T-helper 1 cell (primary cell): ENCODE data around the gene GRIP1.

Experiments
- DNase-seq, 5 donors: peaks; one replicate each; pipeline ENCODE4 v3.0.0-alpha.2; 2012 to 2020
- total RNA-seq, 4 donors: gene quantifications; one replicate each; lab custom pipeline; 2026; lab: John Stamatoyannopoulos, UW

Gene GRIP1
- total RNA-seq, result 1.5 to 4.0 (median 2.7) reads per million in 4 donors

DNA sequence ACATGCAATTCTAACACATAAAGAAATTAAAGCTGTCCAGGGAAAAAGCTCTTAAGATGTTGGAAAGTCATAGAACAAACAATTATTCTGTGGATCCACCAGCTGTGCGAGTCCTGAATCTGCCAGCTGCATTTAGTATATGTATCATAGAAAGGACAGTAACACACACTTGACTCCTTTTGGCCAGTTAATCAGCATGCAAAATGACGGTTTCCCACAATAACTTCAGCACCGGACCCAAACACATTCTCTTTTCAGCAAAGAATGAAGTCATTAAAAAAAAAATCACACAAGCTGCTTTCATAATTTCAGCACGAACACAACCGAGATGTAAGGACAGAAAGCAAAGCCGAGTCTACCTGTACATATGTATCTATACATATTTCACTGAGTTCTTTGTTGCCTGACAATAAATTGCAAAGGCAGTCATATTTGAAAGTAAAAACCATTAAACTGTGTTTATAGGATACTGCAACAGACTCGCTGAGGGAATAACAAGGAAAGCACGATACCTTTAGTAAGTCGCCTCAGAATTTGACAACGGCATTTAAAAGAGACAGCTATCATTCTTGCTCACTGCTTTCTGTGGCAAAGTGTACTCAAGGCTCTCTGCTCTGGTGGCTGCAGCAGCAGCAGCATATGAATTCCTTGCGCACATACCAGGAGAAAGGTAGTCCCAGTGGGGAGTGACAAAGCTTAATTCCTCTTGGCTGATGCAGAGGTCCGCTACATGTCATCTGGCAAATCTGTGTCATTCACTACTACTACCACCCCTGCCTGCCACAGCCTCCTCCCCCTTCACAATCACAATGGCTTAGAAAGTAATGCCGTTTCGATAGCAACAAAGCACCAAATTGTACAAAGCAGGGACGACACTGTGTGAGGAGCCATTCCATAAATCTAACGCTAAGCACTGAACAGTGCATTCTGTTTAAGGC lies at the start of gene GRIP1:
Gene GRIP1, minus strand, starts transcription at position 739 of the 938 bp plus-strand sequence. Its CDS starts 172 bp downstream, at position 567.
- no peak for DNase-seq

DNA sequence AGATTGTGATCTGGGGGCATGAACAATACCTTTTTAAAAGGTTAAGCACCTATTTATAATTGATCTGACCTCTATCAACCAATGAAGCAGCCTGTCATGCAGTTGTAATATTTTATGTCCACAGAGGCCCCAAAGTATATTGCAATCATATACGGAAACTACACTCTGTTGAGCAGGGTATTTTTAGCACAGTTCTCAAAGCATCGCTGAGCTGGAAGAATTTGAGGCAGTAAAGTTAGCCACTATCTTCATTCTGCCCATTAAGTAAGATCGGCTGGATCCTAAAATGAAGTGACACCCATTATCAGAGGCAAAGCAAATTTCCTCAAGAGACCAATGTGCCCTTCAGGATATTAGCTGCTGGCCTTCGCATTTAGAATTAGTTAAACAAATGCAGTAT lies 47.7 kb upstream of the GRIP1 start:
- DNase-seq, result no peak

DNA sequence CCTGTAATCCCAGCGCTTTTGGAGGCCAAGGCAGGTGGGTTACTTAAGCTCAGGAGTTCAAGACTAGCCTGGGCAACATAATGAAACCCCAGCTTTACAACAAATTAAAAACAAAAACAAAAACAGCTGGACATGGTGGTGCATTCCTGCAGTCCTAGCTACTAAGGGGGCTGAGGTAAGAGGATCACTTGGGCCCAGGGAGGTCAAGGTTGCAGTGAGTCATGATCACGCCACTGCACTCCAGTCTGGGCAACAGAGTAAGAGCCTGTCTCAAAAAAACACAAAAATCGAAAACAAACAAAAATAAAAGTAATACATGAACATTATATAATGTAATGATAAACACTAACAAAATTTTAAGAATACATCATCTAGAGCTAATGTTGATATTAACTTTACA lies 46.2 kb upstream of the GRIP1 start:
- DNase-seq, result no peak

GRCh38 chr12:66724616-66725015 lies 45.7 kb upstream of the GRIP1 start:
- no peak for DNase-seq

GRCh38 chr12:66724026-66724425 lies 45.1 kb upstream of the GRIP1 start:
- DNase-seq, result no peak

GRCh38 chr12:66719862-66720261 lies 41.0 kb upstream of the GRIP1 start:
- DNase-seq, result no peak

- no peak for DNase-seq
These were observed 38.3 kb upstream of the GRIP1 start for GRCh38 chr12:66717036-66717673.

GRCh38 chr12:66716522-66716921 lies 37.6 kb upstream of the GRIP1 start:
- DNase-seq, result no peak

GRCh38 chr12:66714709-66715108 lies 35.8 kb upstream of the GRIP1 start:
- no peak for DNase-seq

- no peak for DNase-seq
These were observed 35.1 kb upstream of the GRIP1 start for GRCh38 chr12:66713984-66714383.

- DNase-seq, result no peak
These were observed 31.0 kb upstream of the GRIP1 start for GRCh38 chr12:66709893-66710292.

GRCh38 chr12:66709457-66709773 lies 30.5 kb upstream of the GRIP1 start:
- no peak for DNase-seq

DNA sequence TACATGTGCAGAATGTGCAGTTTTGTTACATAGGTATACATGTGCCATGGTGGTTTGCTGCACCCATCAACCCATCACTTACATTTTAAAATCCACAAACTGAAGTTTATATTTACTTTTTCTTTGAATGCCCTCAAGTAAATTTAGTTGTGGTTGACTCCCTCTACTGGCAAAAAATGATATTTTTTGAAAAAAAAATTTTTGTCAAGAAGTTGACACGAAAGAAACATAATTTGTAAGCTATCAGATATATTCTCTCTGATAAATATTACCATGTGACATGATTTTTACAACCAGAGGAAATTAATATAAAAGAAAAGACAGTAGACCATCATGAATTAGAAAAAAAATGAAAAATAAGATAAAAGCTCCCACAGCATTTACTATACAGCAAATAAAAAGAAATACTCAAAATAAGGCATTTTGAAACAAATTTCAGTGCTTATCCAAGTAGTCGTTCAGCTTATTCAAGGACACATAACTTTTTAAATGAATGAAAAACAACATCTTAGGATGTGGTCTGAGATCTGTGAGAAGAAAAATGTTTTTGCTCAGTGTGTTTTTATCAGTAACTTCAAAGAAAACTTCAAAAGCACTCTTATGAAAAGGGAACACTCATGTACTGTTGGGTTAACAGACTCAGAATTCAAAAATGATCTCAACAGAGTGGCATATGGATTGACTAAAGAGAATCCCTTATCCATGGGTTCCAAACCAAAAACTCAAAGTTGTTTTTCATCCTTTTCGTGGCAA lies 30.0 kb upstream of the GRIP1 start:
- peak in 1 of 5 donors; percentile 5 for DNase-seq

DNA sequence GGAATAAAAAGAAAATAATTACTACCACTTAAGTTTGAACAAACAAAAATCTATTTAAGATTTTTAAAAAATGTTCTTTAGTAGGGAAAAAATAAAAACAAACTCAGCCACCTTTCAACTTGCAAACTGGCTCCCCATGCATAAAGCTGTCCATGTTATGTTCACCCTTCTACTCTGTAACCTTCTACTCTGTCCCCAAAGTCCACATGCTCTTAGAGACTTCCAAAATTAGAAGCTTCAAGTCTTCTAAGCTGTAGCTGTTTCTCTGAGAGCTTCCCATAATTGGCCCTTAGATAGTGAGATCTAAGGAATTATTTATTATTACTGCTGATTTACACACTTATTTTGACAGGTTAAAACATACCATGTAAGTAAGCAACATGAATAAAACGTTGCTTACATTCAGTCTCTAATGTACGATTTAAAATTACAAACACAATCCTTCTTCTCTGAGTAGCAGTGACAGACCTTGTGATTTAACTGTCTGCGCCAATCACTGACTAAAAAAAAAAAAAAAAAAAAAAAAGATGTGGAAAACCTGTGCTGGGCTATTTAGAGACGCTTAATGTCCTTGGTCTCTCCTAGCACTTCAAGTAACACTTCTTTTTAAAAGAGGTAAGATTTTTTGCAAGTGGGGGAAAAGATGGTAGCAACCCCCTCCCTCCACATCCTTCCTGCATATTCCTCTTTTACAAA lies 28.3 kb upstream of the GRIP1 start:
- no peak for DNase-seq

DNA sequence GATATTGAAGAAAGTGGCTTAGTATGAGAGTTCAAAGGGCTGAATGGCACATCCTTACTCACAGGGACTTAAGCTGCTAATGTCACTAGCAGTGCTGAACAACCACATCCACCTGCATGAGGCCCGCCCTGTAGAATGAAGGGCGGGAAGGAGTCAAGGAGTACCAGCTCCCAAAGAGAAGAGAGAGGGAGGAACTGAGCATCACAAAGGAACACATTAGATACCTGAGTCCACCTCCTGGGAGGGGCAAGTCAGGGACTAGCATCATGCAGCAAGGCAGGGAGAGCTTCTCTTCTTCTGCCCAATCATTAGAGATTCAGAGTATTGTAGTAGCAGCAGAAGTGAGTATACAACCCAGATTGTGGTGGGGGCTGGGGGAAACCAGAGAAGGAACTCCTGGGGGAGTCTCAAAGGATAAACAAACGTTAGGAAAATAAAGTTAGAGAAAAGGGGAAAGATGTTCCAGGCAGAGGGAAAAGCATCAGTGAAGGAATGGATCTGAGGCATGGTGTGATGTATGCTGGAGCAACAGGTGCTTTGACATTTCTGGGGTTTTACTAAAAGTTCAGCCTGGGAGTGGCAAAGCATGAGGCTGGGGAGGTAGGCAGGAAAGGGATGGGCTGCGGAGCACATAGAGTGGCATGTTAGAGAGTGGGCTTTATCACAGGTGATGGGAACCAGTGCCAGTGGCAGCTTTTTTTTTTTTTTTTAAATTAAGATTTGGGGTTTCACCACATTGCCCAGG lies 21.0 kb upstream of the GRIP1 start:
- no peak for DNase-seq

- DNase-seq, result no peak
These were observed 19.7 kb upstream of the GRIP1 start for GRCh38 chr12:66698558-66698957.

- DNase-seq, result no peak
These were observed 18.5 kb upstream of the GRIP1 start for GRCh38 chr12:66697404-66697803.

DNA sequence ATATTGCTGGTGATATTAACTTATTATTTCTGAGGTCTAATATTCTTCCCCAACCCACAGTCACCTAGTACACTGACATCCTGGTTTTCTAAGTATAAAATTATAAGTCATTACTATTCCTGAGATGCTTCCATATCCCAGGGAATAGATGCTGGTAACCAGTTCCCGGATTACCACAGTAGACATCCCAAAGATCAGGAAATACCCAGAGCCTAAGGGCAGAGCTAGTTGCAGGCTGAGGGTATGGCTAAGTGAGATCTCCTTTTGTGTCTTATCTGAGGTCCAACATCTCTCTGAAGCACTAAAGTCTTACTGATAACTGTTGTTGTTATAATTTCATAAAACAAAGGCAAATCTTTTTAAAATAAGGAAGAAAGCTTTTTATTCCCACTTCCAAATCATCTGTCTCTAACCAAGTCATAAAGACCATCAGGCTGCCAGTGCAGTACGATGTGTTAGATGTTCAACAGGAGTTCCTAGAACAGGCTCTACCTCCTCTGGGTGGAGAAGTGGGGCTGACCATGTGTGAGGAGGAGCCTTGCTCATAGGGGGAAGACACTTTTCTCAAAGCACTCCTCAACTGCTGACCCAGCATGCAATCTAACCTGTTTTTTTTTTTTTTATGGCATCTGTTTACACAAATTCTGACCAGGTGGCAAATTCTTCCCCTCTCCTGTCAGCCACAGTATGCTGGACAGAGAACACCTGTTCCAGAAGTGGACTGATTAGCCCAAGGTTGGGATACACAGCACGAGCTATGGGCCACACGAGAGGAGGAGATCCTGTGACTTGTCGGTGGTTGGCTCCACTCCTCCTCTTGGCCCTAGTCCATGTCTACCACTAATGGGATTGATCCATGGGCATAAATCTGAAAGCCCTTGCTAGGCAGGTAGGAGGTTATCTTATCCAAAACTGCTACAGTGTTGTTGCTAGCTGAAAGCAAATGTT lies 16.1 kb upstream of the GRIP1 start:
- no peak for DNase-seq

DNA sequence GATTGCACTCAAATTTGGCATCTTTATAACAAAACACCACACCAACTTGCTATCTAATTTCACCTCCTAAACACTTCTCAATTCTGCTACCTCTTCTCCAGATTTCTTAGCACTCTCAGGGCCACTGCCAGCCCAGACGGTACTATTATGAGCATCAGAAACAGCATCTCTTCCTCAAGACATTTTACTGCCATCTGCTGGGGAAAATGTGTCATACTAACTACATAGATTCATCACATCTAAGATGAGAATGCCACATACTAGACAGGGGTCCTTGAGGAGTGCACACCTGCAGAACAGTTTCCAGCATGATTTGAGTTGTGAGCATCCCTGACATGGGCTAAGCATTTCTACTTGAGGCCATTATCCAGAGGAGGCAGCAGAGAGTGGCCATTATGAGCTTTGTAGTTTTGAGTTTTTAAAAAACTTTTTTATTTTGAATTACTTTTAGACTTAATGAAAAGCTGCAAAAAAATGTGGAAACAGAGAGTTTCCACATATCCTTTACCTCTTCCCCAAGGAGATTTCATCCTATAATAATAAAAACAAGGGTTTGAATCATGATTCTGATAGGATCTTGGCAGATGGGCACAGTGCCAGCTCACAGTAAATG lies 15.1 kb upstream of the GRIP1 start:
- peak in 2 of 5 donors; percentile 4 to 54 for DNase-seq

- no peak for DNase-seq
These were observed 14.1 kb upstream of the GRIP1 start for GRCh38 chr12:66692986-66693385.
